NB4 (cell line): ENCODE results near the gene MAGI2.
"Not testable (repeated sequence)": the region's sequence is repeated elsewhere in the genome, so short reads cannot be mapped to it uniquely, and the experiment has no call there.

Experiments
- DNase-seq: peaks from one replicate; pipeline ENCODE4 v3.0.0; 2010; ENCODE audit warnings: low read depth
- H3K4me3 ChIP-seq: one replicate; pipeline ENCODE4 v1.5.1; 2011; ENCODE audit warnings: mild to moderate bottlenecking, low read depth, low read length, moderate library complexity
- CTCF ChIP-seq: IDR thresholded peaks from one replicate; pipeline ENCODE4 v1.5.1; 2012; ENCODE audit warnings: low read depth, low read length
- MAX ChIP-seq: IDR thresholded peaks from 2 replicates; pipeline ENCODE4 v1.6.1; 2011; ENCODE audit warnings: low read depth, low read length
- MYC ChIP-seq: IDR thresholded peaks from 2 replicates; pipeline ENCODE4 v1.6.1; 2011; ENCODE audit warnings: low read depth, low read length
- POLR2A ChIP-seq: IDR thresholded peaks from 2 replicates; pipeline ENCODE4 v1.6.1; 2011; ENCODE audit warnings: mild to moderate bottlenecking; ENCODE audit not compliant: insufficient read length; ENCODE audit errors: extremely low read depth

MAGI2 gene

GRCh38 chr7:79037001-79037400 lies 416.5 kb downstream of the MAGI2 start:
- TF ChIP-seq POLR2A (no peak), MAX (no peak), MYC (no peak), CTCF (no peak)
- H3K4me3 ChIP-seq, result no peak overlapping the region
- no peak for DNase-seq

GRCh38 chr7:79036356-79036755 lies 417.1 kb downstream of the MAGI2 start:
- H3K4me3 ChIP-seq, result no peak overlapping the region
- DNase-seq, result no peak
- TF ChIP-seq MAX (no peak), POLR2A (no peak), CTCF (no peak), MYC (no peak)

GRCh38 chr7:79035858-79036257 lies 417.6 kb downstream of the MAGI2 start:
- TF ChIP-seq MAX, result no peak
- no peak for TF ChIP-seq MYC
- TF ChIP-seq CTCF, result no peak
- no peak for TF ChIP-seq POLR2A
- H3K4me3 ChIP-seq, result no peak overlapping the region
- no peak for DNase-seq

- TF ChIP-seq POLR2A, result no peak
- no peak for TF ChIP-seq CTCF
- TF ChIP-seq MYC, result no peak
- TF ChIP-seq MAX, result no peak
- H3K4me3 ChIP-seq, result no peak overlapping the region
- DNase-seq, result no peak
Observed at GRCh38 chr7:79034730-79035129, 418.7 kb downstream of the MAGI2 start.

GRCh38 chr7:79019711-79020110 lies 433.8 kb downstream of the MAGI2 start:
- not testable (repeated sequence) for DNase-seq, H3K4me3 ChIP-seq

- DNase-seq, result no peak
- H3K4me3 ChIP-seq, result no peak overlapping the region
- TF ChIP-seq MAX (no peak), CTCF (no peak), POLR2A (no peak), MYC (no peak)
Observed at GRCh38 chr7:79011921-79012320, 441.5 kb downstream of the MAGI2 start.
